MM.1S (cell line): ENCODE data around the gene LCN10.

Experiments
- DNase-seq: peaks from one replicate; pipeline ENCODE4 v3.0.0-alpha.2; 2015
- H2AFZ ChIP-seq: fragments of 300-600 bp; sonication (generic); 2 replicates; pipeline ENCODE4 v1.6.0; 2016; ENCODE audit warnings: antibody characterized with exemption, low read length
- H3F3A ChIP-seq: fragments of 300-600 bp; sonication (generic); 2 replicates; pipeline ENCODE4 v1.6.1; 2016; ENCODE audit warnings: mild to moderate bottlenecking, antibody characterized with exemption, low read length, moderate library complexity, mixed read lengths; ENCODE audit not compliant: insufficient read depth
- H3K27ac ChIP-seq: fragments of 300-600 bp; sonication (generic); 2 replicates; pipeline ENCODE4 v1.5.1; 2016; ENCODE audit warnings: mild to moderate bottlenecking, low read length
- H3K27me3 ChIP-seq: fragments of 300-600 bp; sonication (generic); replicated peaks from 2 replicates; pipeline ENCODE4 v1.6.0; 2016; ENCODE audit warnings: low read length; ENCODE audit not compliant: insufficient read depth
- H3K36me3 ChIP-seq: fragments of 300-600 bp; sonication (generic); replicated peaks from 2 replicates; pipeline ENCODE4 v1.6.1; 2016; ENCODE audit warnings: mild to moderate bottlenecking, low read length, mixed read lengths; ENCODE audit not compliant: insufficient read depth
- H3K4me1 ChIP-seq: fragments of 300-600 bp; sonication (generic); 2 replicates; pipeline ENCODE4 v1.6.1; 2016; ENCODE audit warnings: low read length, mixed read lengths
- H3K4me2 ChIP-seq: fragments of 300-600 bp; sonication (generic); 2 replicates; pipeline ENCODE4 v1.6.0; 2016; ENCODE audit warnings: low read depth, low read length
- H3K4me3 ChIP-seq: fragments of 300-600 bp; sonication (generic); 2 replicates; pipeline ENCODE4 v1.5.1; 2016; ENCODE audit warnings: low read length, mixed read lengths
- H3K79me2 ChIP-seq: fragments of 300-600 bp; sonication (generic); 2 replicates; pipeline ENCODE4 v1.6.1; 2016; ENCODE audit warnings: mixed run types, low read length, mixed read lengths
- H3K9ac ChIP-seq: fragments of 300-600 bp; sonication (generic); 2 replicates; pipeline ENCODE4 v1.6.1; 2016; ENCODE audit warnings: low read length, mixed read lengths
- H3K9me2 ChIP-seq: fragments of 300-600 bp; sonication (generic); replicated peaks from 2 replicates; pipeline ENCODE4 v1.6.1; 2016; ENCODE audit warnings: mild to moderate bottlenecking, low read length, mixed read lengths; ENCODE audit not compliant: insufficient read depth
- H3K9me3 ChIP-seq: fragments of 300-600 bp; sonication (generic); replicated peaks from 2 replicates; pipeline ENCODE4 v1.6.1; 2016; ENCODE audit warnings: mild to moderate bottlenecking, low read length, mixed read lengths; ENCODE audit not compliant: insufficient read depth
- H4K20me1 ChIP-seq: fragments of 300-600 bp; sonication (generic); 2 replicates; pipeline ENCODE4 v1.6.1; 2016; ENCODE audit warnings: mild to moderate bottlenecking, low read length, moderate library complexity, mixed read lengths; ENCODE audit not compliant: insufficient read depth
- CTCF ChIP-seq: fragments of 300-600 bp; sonication (generic); IDR thresholded peaks from 2 replicates; pipeline ENCODE4 v1.5.1; 2016; ENCODE audit warnings: antibody characterized with exemption, low read length, mixed read lengths
- EZH2 ChIP-seq: fragments of 300-600 bp; sonication (generic); optimal IDR thresholded peaks from 2 replicates; pipeline ENCODE3; 2017; ENCODE audit warnings: low read depth, mild to moderate bottlenecking, antibody characterized with exemption, low read length, mixed read lengths
- EZH2phosphoT487 ChIP-seq: fragments of 300-600 bp; sonication (generic); IDR thresholded peaks from 2 replicates; pipeline ENCODE4 v1.6.1; 2018; ENCODE audit warnings: antibody characterized with exemption, low read length

The LCN10 gene

GRCh38 chr9:136762915-136763648, 20.3 kb upstream of the LCN10 start:
- H3K9ac ChIP-seq = no peak overlapping the region
- no peak overlapping the region for H3K4me3 ChIP-seq
- no peaks in the 10 kb centered on the region for H3K9me3 ChIP-seq
- TF ChIP-seq EZH2phosphoT487 (no peak), CTCF (no peak), EZH2 (no peak)
- H4K20me1 ChIP-seq = no peaks in the 10 kb centered on the region
- H3K4me1 ChIP-seq = peaks cover 18% of the 10 kb centered on the region
- no peak overlapping the region for H2AFZ ChIP-seq
- no peaks in the 10 kb centered on the region for H3K79me2 ChIP-seq
- H3K4me2 ChIP-seq = no peak overlapping the region
- peaks cover 28% of the 10 kb centered on the region for H3K27me3 ChIP-seq
- no peak for DNase-seq
- H3K27ac ChIP-seq = no peak overlapping the region
- H3K36me3 ChIP-seq = no peaks in the 10 kb centered on the region
- peaks cover 26% of the 10 kb centered on the region for H3F3A ChIP-seq
- no peaks in the 10 kb centered on the region for H3K9me2 ChIP-seq

- Histone ChIP-seq H3K79me2 (no peaks in the 10 kb centered on the region), H3K4me2 (no peak overlapping the region), H3K36me3 (no peaks in the 10 kb centered on the region), H3K9me3 (no peaks in the 10 kb centered on the region), H3K27ac (no peak overlapping the region), H3K9me2 (no peaks in the 10 kb centered on the region), H2AFZ (no peak overlapping the region), H3K9ac (no peak overlapping the region), H3F3A (peaks cover 18% of the 10 kb centered on the region), H3K27me3 (peaks cover 31% of the 10 kb centered on the region), H4K20me1 (no peaks in the 10 kb centered on the region), H3K4me3 (no peak overlapping the region), H3K4me1 (peaks cover 13% of the 10 kb centered on the region)
- DNase-seq = no peak
- TF ChIP-seq CTCF (no peak), EZH2 (no peak), EZH2phosphoT487 (no peak)
Observed at GRCh38 chr9:136762221-136762691, 19.5 kb upstream of the LCN10 start.

- Histone ChIP-seq H3K4me1 (peaks cover 8% of the 10 kb centered on the region), H3K9me3 (no peaks in the 10 kb centered on the region), H3K9me2 (no peaks in the 10 kb centered on the region), H3K27me3 (peaks cover 38% of the 10 kb centered on the region), H3K4me3 (no peak overlapping the region), H2AFZ (no peak overlapping the region), H3K36me3 (no peaks in the 10 kb centered on the region), H3K27ac (no peak overlapping the region), H3K9ac (no peak overlapping the region), H4K20me1 (no peaks in the 10 kb centered on the region), H3K79me2 (no peaks in the 10 kb centered on the region), H3F3A (peaks cover 11% of the 10 kb centered on the region), H3K4me2 (no peak overlapping the region)
- DNase-seq = no peak
- no peak for TF ChIP-seq EZH2phosphoT487
- no peak for TF ChIP-seq EZH2
- TF ChIP-seq CTCF = no peak
Observed at GRCh38 chr9:136761545-136761981, 18.8 kb upstream of the LCN10 start.
